ENCODE results near the gene MGP. TPM values are rescaled to one million over a fixed set of nuclear protein-coding genes. Genes with fewer than 3 reads are reported as not detected.

The MGP gene
- total and polyA plus RNA-seq, 2 of the 4 experiments (the other 2 are of a cell fraction): 1.4 to 2.7 TPM

DNA sequence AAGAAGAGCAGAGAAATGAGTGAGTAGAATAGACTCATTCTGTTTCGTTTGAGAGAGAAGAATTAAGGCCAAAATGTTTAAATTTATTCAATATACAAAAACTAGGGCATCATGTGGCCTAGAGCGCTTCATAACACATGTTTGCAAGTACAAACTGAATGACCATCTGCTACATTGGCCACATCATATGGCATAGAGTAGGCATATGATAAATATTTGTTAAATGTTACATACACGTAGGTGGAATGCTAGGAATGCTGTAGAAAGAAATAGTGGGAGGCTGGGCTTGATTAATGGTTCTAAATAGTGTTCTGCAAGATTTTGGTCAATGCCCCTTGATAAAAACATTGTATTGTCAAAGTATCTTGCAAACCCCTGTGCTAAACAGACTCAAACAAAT is 10.8 kb downstream of the MGP start:
- Histone ChIP-seq H3K18ac (ENCODE audit: low read depth, low read length) (no peak overlapping the region), H3K4me2 (ENCODE audit: low read depth, low read length) (no peak overlapping the region), H2BK15ac (ENCODE audit: low read depth, low read length) (no peak overlapping the region), H3K9ac (ENCODE audit: low read depth, low read length) (no peak overlapping the region), H3K23ac (ENCODE audit: low read depth, low read length) (no peak overlapping the region), H2AK5ac (ENCODE audit: low read depth, low read length) (no peak overlapping the region), H2BK120ac (ENCODE audit: low read depth, low read length) (no peak overlapping the region), H3K36me3 (ENCODE audit: control insufficient read depth, insufficient read depth, low read length) (no peaks in the 10 kb centered on the region), H3K9me3 (ENCODE audit: control insufficient read depth, insufficient read depth, low read length) (no peaks in the 10 kb centered on the region), H2AFZ (replicated peaks; ENCODE audit: low read length, poor library complexity) (no peak overlapping the region), H4K5ac (ENCODE audit: low read depth, low read length) (no peak overlapping the region), H4K8ac (ENCODE audit: low read depth in 2 of 2, low read length in 2 of 2) (no peak overlapping the region), H3K4me1 (ENCODE audit: control insufficient read depth, insufficient read depth, low read length) (no peaks in the 10 kb centered on the region), H3K4me3 (ENCODE audit: insufficient read depth, low read depth, low read length) (no peak overlapping the region), H3K27ac (ENCODE audit: insufficient read depth, low read length) (no peak overlapping the region), H3K27me3 (ENCODE audit: control insufficient read depth, insufficient read depth, low read length) (no peaks in the 10 kb centered on the region), H3K9me1 (ENCODE audit: insufficient read depth, low read length) (no peaks in the 10 kb centered on the region), H4K91ac (ENCODE audit: insufficient read depth, low read depth, low read length) (no peak overlapping the region), H4K20me1 (ENCODE audit: insufficient read depth, low read length) (no peaks in the 10 kb centered on the region), H3K79me1 (ENCODE audit: low read depth in 1 of 2, low read length in 2 of 2) (no peaks in the 10 kb centered on the region), H3K56ac (ENCODE audit: extremely low read depth, insufficient read depth, low read length) (no peak overlapping the region), H2AK9ac (replicated peaks; ENCODE audit: low read depth, low read length, poor library complexity) (no peak overlapping the region), H2BK20ac (ENCODE audit: low read depth, low read length) (no peak overlapping the region), H2BK5ac (ENCODE audit: low read depth, low read length, poor library complexity, severe bottlenecking) (no peak overlapping the region), H3K14ac (replicated peaks; ENCODE audit: low read depth, low read length) (no peak overlapping the region), H3K4ac (ENCODE audit: low read depth, low read length) (no peak overlapping the region)
- ATAC-seq (ENCODE audit: low read depth): peak; percentile 40; the same call in 1 of the 2 replicates
- CTCF ChIA-PET: no interaction called here
- TF ChIP-seq BHLHE40 (IDR thresholded peaks at IDR 0.05; ENCODE audit: low read depth, low read length) (no peak), RFX5 (IDR thresholded peaks at IDR 0.05; ENCODE audit: low read depth, low read length) (no peak), RCOR1 (IDR thresholded peaks at IDR 0.05; ENCODE audit: insufficient replicate concordance, low read length) (no peak), RAD21 (IDR thresholded peaks at IDR 0.05; ENCODE audit: low read length) (no peak), CHD1 (IDR thresholded peaks at IDR 0.05; ENCODE audit: low read depth, low read length) (no peak), POLR2A (IDR thresholded peaks at IDR 0.05; ENCODE audit: low read depth, low read length) (no peak), MAFK (IDR thresholded peaks at IDR 0.05; ENCODE audit: low read depth, low read length) (no peak), MAZ (IDR thresholded peaks at IDR 0.05; ENCODE audit: borderline replicate concordance, low read depth, low read length) (no peak), MXI1 (IDR thresholded peaks at IDR 0.05; ENCODE audit: borderline replicate concordance, low read depth, low read length) (no peak), SMC3 (IDR thresholded peaks at IDR 0.05; ENCODE audit: low read depth, low read length) (no peak), NFE2L2 (IDR thresholded peaks at IDR 0.05; ENCODE audit: low read depth, low read length) (no peak), FOS (IDR thresholded peaks at IDR 0.05; ENCODE audit: low read depth, low read length) (no peak), CEBPB (IDR thresholded peaks at IDR 0.05; ENCODE audit: low read depth, low read length) (no peak)
- TF ChIP-seq, protein P1, sequence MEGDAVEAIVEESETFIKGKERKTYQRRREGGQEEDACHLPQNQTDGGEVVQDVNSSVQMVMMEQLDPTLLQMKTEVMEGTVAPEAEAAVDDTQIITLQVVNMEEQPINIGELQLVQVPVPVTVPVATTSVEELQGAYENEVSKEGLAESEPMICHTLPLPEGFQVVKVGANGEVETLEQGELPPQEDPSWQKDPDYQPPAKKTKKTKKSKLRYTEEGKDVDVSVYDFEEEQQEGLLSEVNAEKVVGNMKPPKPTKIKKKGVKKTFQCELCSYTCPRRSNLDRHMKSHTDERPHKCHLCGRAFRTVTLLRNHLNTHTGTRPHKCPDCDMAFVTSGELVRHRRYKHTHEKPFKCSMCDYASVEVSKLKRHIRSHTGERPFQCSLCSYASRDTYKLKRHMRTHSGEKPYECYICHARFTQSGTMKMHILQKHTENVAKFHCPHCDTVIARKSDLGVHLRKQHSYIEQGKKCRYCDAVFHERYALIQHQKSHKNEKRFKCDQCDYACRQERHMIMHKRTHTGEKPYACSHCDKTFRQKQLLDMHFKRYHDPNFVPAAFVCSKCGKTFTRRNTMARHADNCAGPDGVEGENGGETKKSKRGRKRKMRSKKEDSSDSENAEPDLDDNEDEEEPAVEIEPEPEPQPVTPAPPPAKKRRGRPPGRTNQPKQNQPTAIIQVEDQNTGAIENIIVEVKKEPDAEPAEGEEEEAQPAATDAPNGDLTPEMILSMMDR (conservative IDR thresholded peaks at IDR 0.05; ENCODE audit: low read depth, low read length): no peak
- TF ChIP-seq, protein P2, sequence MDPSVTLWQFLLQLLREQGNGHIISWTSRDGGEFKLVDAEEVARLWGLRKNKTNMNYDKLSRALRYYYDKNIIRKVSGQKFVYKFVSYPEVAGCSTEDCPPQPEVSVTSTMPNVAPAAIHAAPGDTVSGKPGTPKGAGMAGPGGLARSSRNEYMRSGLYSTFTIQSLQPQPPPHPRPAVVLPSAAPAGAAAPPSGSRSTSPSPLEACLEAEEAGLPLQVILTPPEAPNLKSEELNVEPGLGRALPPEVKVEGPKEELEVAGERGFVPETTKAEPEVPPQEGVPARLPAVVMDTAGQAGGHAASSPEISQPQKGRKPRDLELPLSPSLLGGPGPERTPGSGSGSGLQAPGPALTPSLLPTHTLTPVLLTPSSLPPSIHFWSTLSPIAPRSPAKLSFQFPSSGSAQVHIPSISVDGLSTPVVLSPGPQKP (IDR thresholded peaks at IDR 0.05; ENCODE audit: borderline replicate concordance, low read depth, low read length): no peak
- TF ChIP-seq, protein P3, sequence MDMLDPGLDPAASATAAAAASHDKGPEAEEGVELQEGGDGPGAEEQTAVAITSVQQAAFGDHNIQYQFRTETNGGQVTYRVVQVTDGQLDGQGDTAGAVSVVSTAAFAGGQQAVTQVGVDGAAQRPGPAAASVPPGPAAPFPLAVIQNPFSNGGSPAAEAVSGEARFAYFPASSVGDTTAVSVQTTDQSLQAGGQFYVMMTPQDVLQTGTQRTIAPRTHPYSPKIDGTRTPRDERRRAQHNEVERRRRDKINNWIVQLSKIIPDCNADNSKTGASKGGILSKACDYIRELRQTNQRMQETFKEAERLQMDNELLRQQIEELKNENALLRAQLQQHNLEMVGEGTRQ (IDR thresholded peaks at IDR 0.05; ENCODE audit: low read depth, low read length): no peak
- WGBS, 2 experiments (ENCODE audit: extremely low coverage in 2 of 2, insufficient read length in 1 of 2): no CpG with 5 or more reads among the region's 3 CpGs
- POLR2A ChIA-PET (ENCODE audit: unreplicated experiment): no interaction called here
- BruUV-seq (replicated peaks): no TSS peak
- peak; percentile 5 for DNase-seq
- intact Hi-C loops (cut with micrococcal nuclease) (no loop called here), in situ Hi-C loops (cut with MboI; ENCODE audit: low sequenced_read_pairs) (no loop called here), dilution Hi-C loops (cut with HindIII; ENCODE audit: low sequenced_read_pairs, unreplicated experiment) (no loop called here)

All from IMR-90 (cell line).